G401 (cell line): Measurements from ENCODE around the gene SHF. TPM values are rescaled to one million over a fixed set of nuclear protein-coding genes. Genes with fewer than 3 reads are reported as not detected.

ENCODE experiments used
- DNase-seq: peaks from one replicate; pipeline ENCODE4 v3.0.0-alpha.2; 2015; ENCODE audit warnings: low spot score
- in situ Hi-C: cut with HindIII; loops from 2 replicates; pipeline ENCODE4 v1.10.0; 2016; ENCODE audit warnings: low sequenced_read_pairs, mixed read lengths
- total RNA-seq: library from RNA; depleted of rRNA; stranded (reverse); fragments of >200 nt; shearing (Covaris generic); gene quantifications from 2 replicates; pipeline ENCODE4 v1.2.3, GENCODE V29; 2014

The SHF gene
- total RNA-seq, 1 experiment from 2014 or later = 7.8 TPM

DNA sequence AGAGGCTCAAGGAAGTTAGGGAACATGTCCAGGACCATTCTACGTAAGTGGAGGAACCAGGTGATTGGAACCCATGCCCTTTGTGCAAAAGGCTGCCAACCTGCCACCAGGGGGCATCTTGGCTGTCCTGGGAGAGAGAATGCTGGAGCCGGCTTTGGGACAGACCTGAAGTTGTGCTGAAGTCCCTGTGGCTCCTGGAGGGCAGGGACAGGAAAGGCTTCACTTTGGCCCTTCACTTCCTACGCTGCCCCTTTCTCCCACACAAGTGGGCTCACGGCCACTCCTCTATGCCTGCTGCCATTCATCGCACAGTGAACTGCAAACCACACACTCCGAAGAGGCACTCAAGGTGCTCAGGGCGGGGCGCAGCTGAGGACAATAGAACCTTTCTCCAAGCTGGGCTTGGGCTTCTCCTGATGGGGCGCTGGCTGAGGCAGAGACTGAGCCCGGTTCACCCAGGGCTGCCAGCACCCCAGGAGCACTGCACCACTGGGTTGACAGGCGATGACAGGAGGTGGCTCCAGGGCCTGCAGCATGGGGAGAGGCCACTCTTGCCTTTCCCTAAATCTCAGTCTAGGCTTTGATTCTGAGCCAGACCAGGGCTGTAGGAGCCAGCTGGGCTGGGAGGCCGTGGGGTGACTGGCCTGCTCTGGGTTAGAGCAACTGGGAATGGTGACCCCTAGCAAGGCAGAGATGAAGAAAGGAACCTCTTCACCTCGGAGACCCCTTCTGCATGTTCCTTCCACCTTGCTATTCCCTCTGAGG lies 8.4 kb downstream of the SHF start:
- in situ Hi-C loops = no loop called here
- DNase-seq = peak; percentile 59

DNA sequence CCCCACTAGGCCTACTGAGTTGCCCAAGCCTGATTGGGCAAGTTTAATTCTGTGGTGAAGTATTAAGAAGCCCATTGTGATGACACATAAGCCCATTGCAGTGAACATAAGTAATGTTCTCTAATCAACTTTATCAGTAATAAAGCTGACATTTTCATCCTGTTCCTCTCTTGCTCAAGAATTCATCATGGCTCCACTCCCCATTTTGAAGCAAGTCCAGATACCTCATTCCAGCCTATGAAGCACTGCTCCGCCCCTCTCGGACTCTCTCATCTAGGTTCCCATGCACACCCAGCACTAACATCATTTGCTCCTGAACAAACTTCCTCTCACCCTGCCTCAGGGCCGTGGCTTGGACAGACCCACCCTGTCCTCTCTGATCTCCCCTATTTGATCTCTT lies 10.5 kb downstream of the SHF start:
- no peak for DNase-seq
- in situ Hi-C loops = no loop called here

- in situ Hi-C loops = no loop called here
- no peak for DNase-seq
Observed at GRCh38 chr15:45174577-45174976, 13.2 kb downstream of the SHF start.

DNA sequence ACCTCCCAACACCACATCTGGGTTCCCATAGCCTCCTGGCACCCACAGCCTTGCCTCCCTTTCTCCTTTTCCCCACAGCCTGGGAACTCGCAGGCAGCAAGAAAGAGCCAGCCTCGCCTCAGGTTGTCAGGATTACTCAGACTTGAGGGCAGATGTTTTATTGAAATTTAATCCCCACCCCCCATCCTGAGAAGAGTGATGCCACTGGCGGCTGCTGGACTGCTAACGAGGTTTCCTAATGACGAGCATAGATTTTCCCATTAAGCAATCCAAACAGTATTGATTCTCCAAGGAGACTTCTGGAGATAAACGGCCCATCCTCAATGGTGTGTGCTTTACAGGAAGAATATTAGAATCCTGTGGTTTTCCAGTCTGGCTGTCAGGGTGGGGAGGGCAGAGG lies 13.7 kb downstream of the SHF start:
- in situ Hi-C loops = no loop called here
- DNase-seq = no peak

DNA sequence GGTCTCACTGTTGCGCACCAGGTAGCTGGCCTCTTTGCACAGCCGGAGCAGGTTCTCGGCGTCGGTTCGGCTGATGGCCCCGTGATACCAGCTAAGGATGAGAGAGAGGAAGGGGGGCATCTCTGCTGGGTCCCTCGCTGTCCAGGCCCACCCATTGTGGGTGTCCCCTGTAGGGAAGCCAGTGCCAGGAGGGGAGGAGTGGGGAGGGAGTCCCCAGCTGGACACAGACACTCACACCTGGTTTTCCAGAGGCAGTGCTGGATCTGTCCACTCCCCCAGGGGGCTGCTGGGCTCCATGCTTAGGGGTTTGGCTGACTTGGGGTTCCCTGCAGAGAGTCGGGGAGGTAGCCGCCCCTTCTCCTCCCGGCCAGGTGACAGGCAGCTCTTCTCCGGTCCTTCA lies 15.9 kb downstream of the SHF start:
- DNase-seq = no peak
- in situ Hi-C loops = no loop called here

GRCh38 chr15:45169608-45170480 lies 17.9 kb downstream of the SHF start:
- peak; percentile 31 for DNase-seq
- in situ Hi-C loops = no loop called here

GRCh38 chr15:45168751-45169551 lies 18.8 kb downstream of the SHF start:
- no peak for DNase-seq
- in situ Hi-C loops = no loop called here

DNA sequence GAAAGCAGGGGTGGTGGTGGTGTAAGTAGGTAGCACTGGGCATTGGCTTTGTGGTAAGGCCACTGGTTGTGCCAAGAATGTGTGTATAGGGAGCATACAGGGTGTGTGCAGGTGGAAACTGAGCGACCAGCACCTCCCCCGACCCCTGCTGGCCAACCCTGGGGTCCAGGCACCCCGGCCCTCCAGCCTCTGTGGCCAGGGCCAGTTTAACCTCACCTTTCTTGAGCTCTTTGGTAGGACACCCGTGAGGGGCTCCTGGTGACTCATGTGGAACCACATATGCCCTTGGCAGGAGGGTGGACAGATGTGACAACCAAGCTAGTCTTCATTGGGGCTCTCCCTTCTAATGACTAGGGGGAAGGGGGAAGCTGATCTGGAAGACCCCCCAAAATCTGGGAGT lies 19.5 kb downstream of the SHF start:
- in situ Hi-C loops = no loop called here

DNA sequence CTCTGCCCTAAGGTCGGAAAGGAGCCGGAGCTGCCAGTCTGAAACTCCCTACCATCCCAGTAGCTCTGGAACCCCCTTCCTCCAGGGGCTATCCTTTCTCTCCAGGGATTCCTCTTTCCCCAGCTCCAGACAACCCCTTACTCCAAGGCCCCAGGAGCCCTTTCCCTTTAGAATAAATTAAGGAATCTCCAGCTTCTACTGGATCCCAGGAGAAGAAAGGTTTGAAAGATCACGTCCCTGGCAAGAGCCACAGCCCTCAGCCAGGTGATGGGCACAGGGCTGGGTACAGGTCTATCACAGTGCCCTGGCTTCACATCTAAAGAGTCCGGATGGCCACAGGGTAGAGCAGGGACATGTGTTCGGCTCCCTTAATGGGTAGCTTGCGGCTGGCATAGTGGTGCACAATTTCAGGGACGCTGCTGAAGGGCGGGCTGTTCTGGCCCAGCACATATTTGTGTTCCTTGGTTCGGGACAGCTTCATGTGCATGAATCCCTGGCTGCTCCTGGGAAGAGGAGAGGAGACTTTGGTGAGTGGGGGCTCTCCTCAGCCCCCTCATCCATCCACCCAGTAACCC lies 20.0 kb downstream of the SHF start:
- in situ Hi-C loops = no loop called here
- DNase-seq = peak; percentile 33

More for the DNA sequence above, 19.5 kb downstream of the SHF start:
- no peak for DNase-seq

- in situ Hi-C loops = no loop called here
Observed at GRCh38 chr15:45166834-45167630, 20.7 kb downstream of the SHF start.

GRCh38 chr15:45165536-45165935 lies 22.2 kb downstream of the SHF start:
- peak; percentile 29 for DNase-seq
- in situ Hi-C loops = no loop called here

More at GRCh38 chr15:45166834-45167630, 20.7 kb downstream of the SHF start:
- DNase-seq = peak; percentile 70

DNA sequence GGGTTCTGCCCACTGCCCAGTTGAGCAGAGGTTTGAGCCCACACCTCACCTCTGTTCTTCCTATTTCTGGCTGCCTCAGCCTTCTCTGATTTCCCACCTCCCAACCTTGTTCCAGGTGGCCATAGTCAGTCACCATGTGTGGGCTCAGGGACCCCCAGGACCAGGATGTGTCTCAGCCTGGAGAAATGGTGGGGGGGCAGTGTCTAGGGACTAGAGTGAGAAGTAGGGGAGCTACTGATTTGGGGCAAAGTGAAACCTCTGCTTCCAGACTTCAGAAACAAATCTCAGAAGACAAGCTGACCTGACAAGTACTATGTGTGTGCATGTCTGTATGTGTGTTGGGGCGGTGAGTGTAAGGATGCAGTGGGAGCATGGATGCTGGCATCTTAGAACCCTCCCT lies 22.9 kb downstream of the SHF start:
- in situ Hi-C loops = no loop called here
- no peak for DNase-seq

DNA sequence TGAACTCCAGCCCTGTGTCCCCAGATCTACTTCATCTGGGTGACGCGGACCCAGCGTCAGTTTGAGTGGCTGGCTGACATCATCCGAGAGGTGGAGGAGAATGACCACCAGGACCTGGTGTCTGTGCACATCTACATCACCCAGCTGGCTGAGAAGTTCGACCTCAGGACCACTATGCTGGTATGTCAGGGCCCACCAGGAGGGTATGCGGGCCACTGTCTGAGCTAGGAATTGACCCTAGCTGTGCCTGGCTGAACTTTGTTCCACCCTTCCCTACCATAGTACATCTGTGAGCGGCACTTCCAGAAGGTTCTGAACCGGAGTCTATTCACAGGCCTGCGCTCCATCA lies 24.3 kb downstream of the SHF start:
- DNase-seq = no peak
- in situ Hi-C loops = no loop called here

- DNase-seq = peak; percentile 91
- in situ Hi-C loops = no loop called here
Observed at GRCh38 chr15:45162771-45163507, 24.8 kb downstream of the SHF start.

DNA sequence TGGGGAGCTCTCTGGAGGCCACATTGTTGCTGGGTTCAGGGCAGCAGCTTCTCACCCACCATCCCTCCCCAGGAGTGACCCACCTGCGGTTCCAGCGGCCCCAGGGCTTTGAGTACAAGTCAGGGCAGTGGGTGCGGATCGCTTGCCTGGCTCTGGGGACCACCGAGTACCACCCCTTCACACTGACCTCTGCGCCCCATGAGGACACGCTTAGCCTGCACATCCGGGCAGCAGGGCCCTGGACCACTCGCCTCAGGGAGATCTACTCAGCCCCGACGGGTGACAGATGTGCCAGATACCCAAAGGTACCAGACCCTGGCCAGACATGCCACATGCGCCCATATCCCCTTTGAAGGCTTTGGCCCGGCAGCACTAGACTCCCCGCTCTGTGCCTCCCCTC lies 26.1 kb downstream of the SHF start:
- no peak for DNase-seq
- in situ Hi-C loops = no loop called here

- in situ Hi-C loops = no loop called here
Observed at GRCh38 chr15:45157974-45158373, 29.8 kb downstream of the SHF start.

GRCh38 chr15:45156744-45157455 lies 30.9 kb downstream of the SHF start:
- no peak for DNase-seq
- in situ Hi-C loops = no loop called here

More at GRCh38 chr15:45157974-45158373, 29.8 kb downstream of the SHF start:
- no peak for DNase-seq
